ENCODE data around the gene ANKRD65.

DNA sequence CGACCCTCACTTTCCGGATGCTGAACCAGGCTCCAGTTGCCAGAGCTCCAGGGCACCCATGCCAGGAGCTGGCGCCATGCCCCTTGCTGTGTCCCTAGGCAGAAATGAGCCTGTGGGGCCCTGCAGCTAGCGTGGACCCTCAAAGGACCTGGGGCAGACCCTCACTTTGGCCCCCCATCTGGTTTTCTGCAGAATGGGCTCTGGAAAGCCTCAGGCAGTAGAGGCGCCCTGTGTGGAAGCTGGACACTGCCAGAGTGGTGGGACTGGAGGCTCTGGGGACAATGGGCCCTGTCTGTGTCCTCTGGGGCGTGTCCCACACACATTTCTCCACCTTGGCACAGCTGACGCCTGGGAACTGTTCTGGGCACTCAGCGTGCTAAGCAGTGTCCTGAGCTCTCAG lies 39.8 kb downstream of the ANKRD65 start:
- TF ChIP-seq, protein P1, sequence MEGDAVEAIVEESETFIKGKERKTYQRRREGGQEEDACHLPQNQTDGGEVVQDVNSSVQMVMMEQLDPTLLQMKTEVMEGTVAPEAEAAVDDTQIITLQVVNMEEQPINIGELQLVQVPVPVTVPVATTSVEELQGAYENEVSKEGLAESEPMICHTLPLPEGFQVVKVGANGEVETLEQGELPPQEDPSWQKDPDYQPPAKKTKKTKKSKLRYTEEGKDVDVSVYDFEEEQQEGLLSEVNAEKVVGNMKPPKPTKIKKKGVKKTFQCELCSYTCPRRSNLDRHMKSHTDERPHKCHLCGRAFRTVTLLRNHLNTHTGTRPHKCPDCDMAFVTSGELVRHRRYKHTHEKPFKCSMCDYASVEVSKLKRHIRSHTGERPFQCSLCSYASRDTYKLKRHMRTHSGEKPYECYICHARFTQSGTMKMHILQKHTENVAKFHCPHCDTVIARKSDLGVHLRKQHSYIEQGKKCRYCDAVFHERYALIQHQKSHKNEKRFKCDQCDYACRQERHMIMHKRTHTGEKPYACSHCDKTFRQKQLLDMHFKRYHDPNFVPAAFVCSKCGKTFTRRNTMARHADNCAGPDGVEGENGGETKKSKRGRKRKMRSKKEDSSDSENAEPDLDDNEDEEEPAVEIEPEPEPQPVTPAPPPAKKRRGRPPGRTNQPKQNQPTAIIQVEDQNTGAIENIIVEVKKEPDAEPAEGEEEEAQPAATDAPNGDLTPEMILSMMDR (IDR thresholded peaks at IDR 0.05; ENCODE audit: poor library complexity), result no peak
- TF ChIP-seq EZH2 (IDR thresholded peaks at IDR 0.05; ENCODE audit: borderline replicate concordance), result no peak

Data from hepatocyte (in vitro differentiated cells).